WTC11 (cell line): Measurements from ENCODE around the gene PPA2. TPM values are rescaled to one million over a fixed set of nuclear protein-coding genes. Genes with fewer than 3 reads are reported as not detected.

ENCODE experiments used
- ATAC-seq: fragments of 200-7000 bp; cut with Tn5 transposase; 2 replicates; pipeline ENCODE4 v1.10.0; 2021; ENCODE audit warnings: mild to moderate bottlenecking, moderate library complexity
- CTCF ChIA-PET: fragments of 300-600 bp; sonication (Branson Sonifier 250); formaldehyde crosslinking; loops from one replicate; lab custom pipeline; 2021; ENCODE audit warnings: antibody characterized with exemption; lab: Charles Lee
- POLR2A ChIA-PET: fragments of 350-600 bp; sonication (Branson Sonifier 250); formaldehyde crosslinking; loops from one replicate; lab custom pipeline; 2021; ENCODE audit warnings: antibody characterized with exemption; lab: Charles Lee
- DNase-seq: peaks from one replicate; pipeline ENCODE4 v3.0.0; 2021; ENCODE audit warnings: low spot score
- H3K27ac Mint-ChIP-seq: 2 replicates; pipeline ENCODE4 v1.8.0; 2021; ENCODE audit warnings: mixed read lengths
- H3K27me3 Mint-ChIP-seq: 2 replicates; pipeline ENCODE4 v1.8.0; 2021; ENCODE audit warnings: low read depth, mild to moderate bottlenecking, moderate library complexity, mixed read lengths
- H3K36me3 Mint-ChIP-seq: 2 replicates; pipeline ENCODE4 v1.8.0; 2021; ENCODE audit warnings: mixed read lengths
- H3K4me1 Mint-ChIP-seq: 2 replicates; pipeline ENCODE4 v1.8.0; 2022; ENCODE audit warnings: mixed read lengths
- H3K4me3 Mint-ChIP-seq: 2 replicates; pipeline ENCODE4 v1.8.0; 2021; ENCODE audit warnings: mild to moderate bottlenecking, moderate library complexity, mixed read lengths
- H3K9me3 Mint-ChIP-seq: 2 replicates; pipeline ENCODE4 v1.8.0; 2021; ENCODE audit warnings: mixed read lengths
- ATF3 ChIP-seq: sonication (generic); formaldehyde crosslinking; conservative IDR thresholded peaks from 2 replicates; pipeline ENCODE4 v1.8.1; 2022; ENCODE audit warnings: mild to moderate bottlenecking, missing genetic modification reagents
- CDX4 ChIP-seq: fragments of 250-450 bp; sonication (Bioruptor Pico); IDR thresholded peaks from 2 replicates; pipeline ENCODE4 v1.9.0; 2021; ENCODE audit warnings: moderate library complexity, mild to moderate bottlenecking, inconsistent platforms, borderline replicate concordance
- E2F1 ChIP-seq: sonication (generic); formaldehyde crosslinking; IDR thresholded peaks from 2 replicates; pipeline ENCODE4 v1.8.0; 2022; ENCODE audit warnings: mild to moderate bottlenecking, missing genetic modification reagents
- FOXJ3 ChIP-seq: sonication (generic); formaldehyde crosslinking; IDR thresholded peaks from 2 replicates; pipeline ENCODE4 v1.9.0; 2021; ENCODE audit warnings: missing genetic modification reagents, mild to moderate bottlenecking, borderline replicate concordance
- NFYB ChIP-seq: sonication (generic); formaldehyde crosslinking; conservative IDR thresholded peaks from 2 replicates; pipeline ENCODE4 v1.8.0; 2022; ENCODE audit warnings: low read depth, missing genetic modification reagents
- NR3C1 ChIP-seq: sonication (generic); formaldehyde crosslinking; conservative IDR thresholded peaks from 2 replicates; pipeline ENCODE4 v1.8.1; 2023; ENCODE audit warnings: low read depth, mild to moderate bottlenecking, missing genetic modification reagents
- OVOL2 ChIP-seq: fragments of 250-450 bp; sonication (Bioruptor Pico); IDR thresholded peaks from 2 replicates; pipeline ENCODE4 v1.9.0; 2021; ENCODE audit warnings: mild to moderate bottlenecking, borderline replicate concordance
- SMAD4 ChIP-seq: sonication (generic); formaldehyde crosslinking; IDR thresholded peaks from 2 replicates; pipeline ENCODE4 v1.8.0; 2022; ENCODE audit warnings: mild to moderate bottlenecking, missing genetic modification reagents
- USF2 ChIP-seq: sonication (generic); formaldehyde crosslinking; IDR thresholded peaks from 2 replicates; pipeline ENCODE4 v1.8.1; 2023; ENCODE audit warnings: mild to moderate bottlenecking, missing genetic modification reagents, moderate library complexity
- ZNF138 ChIP-seq: sonication (generic); formaldehyde crosslinking; conservative IDR thresholded peaks from 2 replicates; pipeline ENCODE4 v1.8.1; 2022; ENCODE audit warnings: mild to moderate bottlenecking, moderate library complexity, missing genetic modification reagents
- ZNF671 ChIP-seq: fragments of 250-450 bp; sonication (Bioruptor Pico); IDR thresholded peaks from 2 replicates; pipeline ENCODE4 v1.8.0; 2021; ENCODE audit warnings: mild to moderate bottlenecking
- total RNA-seq: library from RNA; stranded (reverse); gene quantifications from 3 replicates; pipeline ENCODE4 v1.2.3, GENCODE V29; 2021
- TF ChIP-seq, protein P1 (sequence below): sonication (generic); formaldehyde crosslinking; IDR thresholded peaks from 2 replicates; pipeline ENCODE4 v1.8.0; 2022; ENCODE audit warnings: missing genetic modification reagents
- TF ChIP-seq, protein P2 (sequence below): fragments of 250-450 bp; sonication (Bioruptor Pico); IDR thresholded peaks from 2 replicates; pipeline ENCODE4 v1.9.0; 2021; ENCODE audit warnings: mild to moderate bottlenecking
- TF ChIP-seq, protein P3 (sequence below): fragments of 200-600 bp; IDR thresholded peaks from 2 replicates; pipeline ENCODE4 v1.8.0; 2022; ENCODE audit warnings: antibody characterized with exemption
- TF ChIP-seq, protein P4 (sequence below): sonication (generic); formaldehyde crosslinking; IDR thresholded peaks from 2 replicates; pipeline ENCODE4 v1.8.1; 2022; ENCODE audit warnings: mild to moderate bottlenecking, moderate library complexity, missing genetic modification reagents

Gene PPA2
- total RNA-seq, 1 experiment from 2014 or later, result 50.8 TPM

DNA sequence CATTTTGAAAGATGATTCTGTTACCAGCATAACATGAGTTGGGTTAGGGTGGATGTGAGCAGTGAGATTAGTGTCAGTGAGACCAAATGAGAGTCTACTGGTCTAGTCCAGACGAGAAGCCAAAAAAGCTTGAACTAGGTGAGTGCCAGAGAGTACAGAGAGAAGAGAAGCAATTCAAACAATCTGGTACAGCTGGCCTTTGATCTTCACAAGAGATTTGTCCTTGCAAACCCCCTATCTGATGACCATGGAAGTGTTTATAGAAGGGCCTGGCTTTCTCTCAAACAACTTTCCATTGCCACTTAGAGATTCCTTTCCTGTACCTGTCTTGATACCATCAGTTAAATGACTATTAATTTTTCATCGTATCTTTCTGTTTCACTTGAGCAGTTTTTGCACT lies 128.5 kb downstream of the PPA2 start:
- no peak overlapping the region for H3K27ac Mint-ChIP-seq
- DNase-seq (no peak), ATAC-seq (no peak)
- no peaks in the 10 kb centered on the region for H3K4me1 Mint-ChIP-seq
- no peak overlapping the region for H3K4me3 Mint-ChIP-seq
- H3K27me3 Mint-ChIP-seq, result no peaks in the 10 kb centered on the region
- POLR2A ChIA-PET, result no interaction called here
- TF ChIP-seq CDX4 (CRISPR knock-in tag) (no peak), ATF3 (CRISPR knock-in tag) (no peak), USF2 (CRISPR knock-in tag) (no peak), ZNF671 (CRISPR knock-in tag) (no peak), NFYB (CRISPR knock-in tag) (no peak)
- TF ChIP-seq, all 79 proteins: peak for 0
- CTCF ChIA-PET, result no interaction called here
- H3K9me3 Mint-ChIP-seq, result no peaks in the 10 kb centered on the region
- H3K36me3 Mint-ChIP-seq, result no peaks in the 10 kb centered on the region

DNA sequence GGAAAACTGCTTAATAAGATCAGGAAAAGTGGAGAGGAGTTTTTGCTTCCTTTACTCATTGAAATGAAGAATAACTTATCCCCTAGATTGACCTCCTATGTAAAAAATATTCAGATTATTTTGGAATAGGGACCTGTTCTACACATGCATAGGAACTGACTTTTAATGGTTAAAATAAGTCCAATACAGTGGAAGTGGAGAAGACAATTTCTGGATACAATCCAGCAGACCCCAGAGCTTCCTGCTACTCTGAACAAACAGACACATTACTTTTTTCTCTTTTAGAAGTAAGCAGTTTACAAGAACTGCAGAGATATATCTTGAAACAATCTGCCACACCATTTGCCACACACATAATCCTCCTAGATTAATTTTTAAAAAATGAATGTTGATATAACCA lies 129.7 kb downstream of the PPA2 start:
- TF ChIP-seq, protein P1, sequence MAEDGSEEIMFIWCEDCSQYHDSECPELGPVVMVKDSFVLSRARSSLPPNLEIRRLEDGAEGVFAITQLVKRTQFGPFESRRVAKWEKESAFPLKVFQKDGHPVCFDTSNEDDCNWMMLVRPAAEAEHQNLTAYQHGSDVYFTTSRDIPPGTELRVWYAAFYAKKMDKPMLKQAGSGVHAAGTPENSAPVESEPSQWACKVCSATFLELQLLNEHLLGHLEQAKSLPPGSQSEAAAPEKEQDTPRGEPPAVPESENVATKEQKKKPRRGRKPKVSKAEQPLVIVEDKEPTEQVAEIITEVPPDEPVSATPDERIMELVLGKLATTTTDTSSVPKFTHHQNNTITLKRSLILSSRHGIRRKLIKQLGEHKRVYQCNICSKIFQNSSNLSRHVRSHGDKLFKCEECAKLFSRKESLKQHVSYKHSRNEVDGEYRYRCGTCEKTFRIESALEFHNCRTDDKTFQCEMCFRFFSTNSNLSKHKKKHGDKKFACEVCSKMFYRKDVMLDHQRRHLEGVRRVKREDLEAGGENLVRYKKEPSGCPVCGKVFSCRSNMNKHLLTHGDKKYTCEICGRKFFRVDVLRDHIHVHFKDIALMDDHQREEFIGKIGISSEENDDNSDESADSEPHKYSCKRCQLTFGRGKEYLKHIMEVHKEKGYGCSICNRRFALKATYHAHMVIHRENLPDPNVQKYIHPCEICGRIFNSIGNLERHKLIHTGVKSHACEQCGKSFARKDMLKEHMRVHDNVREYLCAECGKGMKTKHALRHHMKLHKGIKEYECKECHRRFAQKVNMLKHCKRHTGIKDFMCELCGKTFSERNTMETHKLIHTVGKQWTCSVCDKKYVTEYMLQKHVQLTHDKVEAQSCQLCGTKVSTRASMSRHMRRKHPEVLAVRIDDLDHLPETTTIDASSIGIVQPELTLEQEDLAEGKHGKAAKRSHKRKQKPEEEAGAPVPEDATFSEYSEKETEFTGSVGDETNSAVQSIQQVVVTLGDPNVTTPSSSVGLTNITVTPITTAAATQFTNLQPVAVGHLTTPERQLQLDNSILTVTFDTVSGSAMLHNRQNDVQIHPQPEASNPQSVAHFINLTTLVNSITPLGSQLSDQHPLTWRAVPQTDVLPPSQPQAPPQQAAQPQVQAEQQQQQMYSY (CRISPR knock-in tag), result no peak
- TF ChIP-seq NR3C1 (CRISPR knock-in tag), result no peak
- TF ChIP-seq, protein P2, sequence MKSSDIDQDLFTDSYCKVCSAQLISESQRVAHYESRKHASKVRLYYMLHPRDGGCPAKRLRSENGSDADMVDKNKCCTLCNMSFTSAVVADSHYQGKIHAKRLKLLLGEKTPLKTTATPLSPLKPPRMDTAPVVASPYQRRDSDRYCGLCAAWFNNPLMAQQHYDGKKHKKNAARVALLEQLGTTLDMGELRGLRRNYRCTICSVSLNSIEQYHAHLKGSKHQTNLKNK, result no peak
- no peak for TF ChIP-seq ZNF138 (CRISPR knock-in tag)
- TF ChIP-seq ZNF671 (CRISPR knock-in tag), result no peak
- no peak for TF ChIP-seq E2F1 (CRISPR knock-in tag)
- no peak for TF ChIP-seq FOXJ3 (CRISPR knock-in tag)
- TF ChIP-seq, protein P3, sequence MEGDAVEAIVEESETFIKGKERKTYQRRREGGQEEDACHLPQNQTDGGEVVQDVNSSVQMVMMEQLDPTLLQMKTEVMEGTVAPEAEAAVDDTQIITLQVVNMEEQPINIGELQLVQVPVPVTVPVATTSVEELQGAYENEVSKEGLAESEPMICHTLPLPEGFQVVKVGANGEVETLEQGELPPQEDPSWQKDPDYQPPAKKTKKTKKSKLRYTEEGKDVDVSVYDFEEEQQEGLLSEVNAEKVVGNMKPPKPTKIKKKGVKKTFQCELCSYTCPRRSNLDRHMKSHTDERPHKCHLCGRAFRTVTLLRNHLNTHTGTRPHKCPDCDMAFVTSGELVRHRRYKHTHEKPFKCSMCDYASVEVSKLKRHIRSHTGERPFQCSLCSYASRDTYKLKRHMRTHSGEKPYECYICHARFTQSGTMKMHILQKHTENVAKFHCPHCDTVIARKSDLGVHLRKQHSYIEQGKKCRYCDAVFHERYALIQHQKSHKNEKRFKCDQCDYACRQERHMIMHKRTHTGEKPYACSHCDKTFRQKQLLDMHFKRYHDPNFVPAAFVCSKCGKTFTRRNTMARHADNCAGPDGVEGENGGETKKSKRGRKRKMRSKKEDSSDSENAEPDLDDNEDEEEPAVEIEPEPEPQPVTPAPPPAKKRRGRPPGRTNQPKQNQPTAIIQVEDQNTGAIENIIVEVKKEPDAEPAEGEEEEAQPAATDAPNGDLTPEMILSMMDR, result no peak
- TF ChIP-seq, protein P4, sequence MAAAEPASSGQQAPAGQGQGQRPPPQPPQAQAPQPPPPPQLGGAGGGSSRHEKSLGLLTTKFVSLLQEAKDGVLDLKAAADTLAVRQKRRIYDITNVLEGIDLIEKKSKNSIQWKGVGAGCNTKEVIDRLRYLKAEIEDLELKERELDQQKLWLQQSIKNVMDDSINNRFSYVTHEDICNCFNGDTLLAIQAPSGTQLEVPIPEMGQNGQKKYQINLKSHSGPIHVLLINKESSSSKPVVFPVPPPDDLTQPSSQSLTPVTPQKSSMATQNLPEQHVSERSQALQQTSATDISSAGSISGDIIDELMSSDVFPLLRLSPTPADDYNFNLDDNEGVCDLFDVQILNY (CRISPR knock-in tag), result no peak
- no peak for TF ChIP-seq NFYB (CRISPR knock-in tag)
- no peak for TF ChIP-seq OVOL2 (CRISPR knock-in tag)
- TF ChIP-seq SMAD4 (CRISPR knock-in tag), result no peak
- ChIA-PET POLR2A (no interaction called here), CTCF (interaction anchor here (1.2 kb wide), 1 partner anchor 130 kb away, joined by 5 read pairs; the partner anchor contains the start of gene PPA2)

More for the DNA sequence above, 129.7 kb downstream of the PPA2 start:
- no peak for DNase-seq
- Mint-ChIP-seq H3K4me3 (no peak overlapping the region), H3K27ac (no peak overlapping the region), H3K36me3 (no peaks in the 10 kb centered on the region), H3K27me3 (no peaks in the 10 kb centered on the region), H3K4me1 (no peaks in the 10 kb centered on the region), H3K9me3 (no peaks in the 10 kb centered on the region)
- no peak for ATAC-seq
